Stimulated activated CD8-positive, alpha-beta memory T cell treated with anti-CD3 and anti-CD28 coated beads, Interleukin-12 subunit alpha, Interleukin-12 subunit beta, amount 100 ng/mL, for 4 hours (primary cell): Measurements from ENCODE around the gene TRPM2.

Source experiments
- DNase-seq: peaks from one replicate; pipeline ENCODE4 v3.0.0-alpha.2; 2020; ENCODE audit warnings: low read depth

Gene TRPM2

GRCh38 chr21:44445145-44445812, 91.9 kb downstream of the TRPM2 start:
- no peak for DNase-seq

- DNase-seq: no peak
Observed at GRCh38 chr21:44448651-44449131, 95.3 kb downstream of the TRPM2 start.

DNA sequence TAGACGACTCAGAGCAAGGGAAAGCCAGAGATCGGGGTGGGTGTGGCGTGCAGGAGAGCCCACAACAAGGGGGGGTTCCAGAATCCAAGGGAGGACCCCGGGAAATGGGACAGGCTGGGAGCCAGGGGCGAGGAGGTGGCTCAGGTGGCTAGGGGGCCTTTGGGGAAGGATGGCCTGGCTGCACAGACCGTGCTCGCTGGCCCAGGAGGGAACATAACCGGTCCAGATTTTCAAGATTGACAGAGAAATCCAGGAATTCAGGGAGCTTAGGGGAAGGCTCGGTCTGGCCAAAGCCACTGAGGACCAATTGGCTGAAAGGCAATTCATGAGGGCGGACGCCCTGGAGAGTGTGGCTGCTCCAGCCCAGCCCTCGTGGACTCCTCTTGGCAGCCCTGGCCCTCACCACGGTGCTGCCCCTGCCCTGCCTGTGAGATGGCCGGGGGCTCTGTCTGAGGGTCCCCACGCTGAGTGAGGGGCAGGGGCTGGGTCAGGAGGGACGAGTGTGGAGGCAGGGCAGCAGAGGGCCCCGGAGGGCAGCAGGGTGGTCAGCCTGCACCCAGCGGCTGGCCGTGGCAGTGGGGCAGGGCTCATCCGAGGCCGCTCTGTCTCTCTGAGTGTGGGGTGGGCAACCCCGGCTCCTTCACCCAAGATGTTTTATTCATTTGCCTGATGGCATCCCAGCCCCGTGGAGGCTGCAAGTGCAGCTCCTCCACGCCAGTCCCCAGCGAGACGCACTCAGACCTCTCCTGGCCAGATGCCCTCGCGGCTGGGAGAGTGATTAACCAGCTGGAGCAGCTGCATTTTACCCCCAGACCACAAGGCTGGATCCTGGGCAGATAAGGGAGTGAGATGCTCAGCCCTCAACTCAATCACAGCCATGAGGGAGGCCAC, 96.3 kb downstream of the TRPM2 start:
- no peak for DNase-seq

GRCh38 chr21:44450402-44450801, 97.0 kb downstream of the TRPM2 start:
- DNase-seq: no peak

DNA sequence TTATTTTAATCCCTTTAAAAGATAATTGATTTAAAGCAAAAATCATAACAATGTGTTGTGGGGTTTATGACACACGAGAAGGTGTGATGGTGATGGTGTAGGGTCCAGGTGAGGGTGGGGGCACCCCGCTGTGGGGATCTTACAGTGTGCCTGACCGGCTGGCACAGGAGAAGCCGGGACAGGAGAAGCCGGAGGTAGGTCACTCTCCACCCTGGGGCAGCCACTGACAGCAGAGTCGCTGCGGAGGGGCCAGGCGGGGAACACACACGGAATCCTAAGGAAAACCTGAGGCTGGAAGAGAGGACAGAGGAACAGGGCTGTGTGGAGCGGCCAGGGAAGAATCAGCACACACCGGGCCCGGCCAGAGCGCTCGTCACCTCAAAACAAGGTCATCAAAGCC, 97.6 kb downstream of the TRPM2 start:
- no peak for DNase-seq

DNA sequence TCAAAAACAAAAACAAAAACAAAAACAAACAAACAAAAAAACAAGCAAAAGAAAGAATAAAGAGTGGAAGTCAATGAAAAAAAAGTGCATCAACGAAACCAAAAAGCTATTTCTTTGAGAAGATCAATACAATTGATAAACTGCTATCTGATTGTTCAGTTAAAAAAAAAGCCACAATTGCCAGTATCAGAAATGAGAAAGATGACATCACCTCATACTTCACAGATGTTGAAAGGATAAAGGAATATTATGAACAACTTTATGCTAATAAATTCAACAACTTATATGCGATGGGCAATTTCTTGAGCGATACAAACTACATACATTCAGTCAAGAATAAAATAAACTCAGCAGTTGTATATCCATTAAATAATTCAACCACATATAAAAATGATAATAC, 99.7 kb downstream of the TRPM2 start:
- no peak for DNase-seq

DNA sequence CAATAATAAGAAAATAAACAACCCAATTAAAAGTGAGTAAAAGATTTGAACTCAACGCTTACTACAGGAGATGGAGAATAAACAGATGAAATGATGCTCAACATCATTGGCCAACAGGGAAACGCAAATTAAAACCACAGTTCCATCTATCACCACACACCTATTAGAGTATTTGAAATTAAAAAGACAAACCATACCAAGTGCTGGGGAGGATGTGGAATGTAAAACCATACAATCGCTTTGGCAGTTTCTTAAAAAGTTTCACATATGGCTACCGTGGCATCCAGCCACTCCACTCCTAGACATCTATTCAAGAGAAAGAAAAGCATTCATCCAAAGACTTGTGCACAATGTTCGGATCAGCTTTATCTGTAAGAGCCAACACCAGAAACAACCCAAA, 100.6 kb downstream of the TRPM2 start:
- DNase-seq: no peak

DNA sequence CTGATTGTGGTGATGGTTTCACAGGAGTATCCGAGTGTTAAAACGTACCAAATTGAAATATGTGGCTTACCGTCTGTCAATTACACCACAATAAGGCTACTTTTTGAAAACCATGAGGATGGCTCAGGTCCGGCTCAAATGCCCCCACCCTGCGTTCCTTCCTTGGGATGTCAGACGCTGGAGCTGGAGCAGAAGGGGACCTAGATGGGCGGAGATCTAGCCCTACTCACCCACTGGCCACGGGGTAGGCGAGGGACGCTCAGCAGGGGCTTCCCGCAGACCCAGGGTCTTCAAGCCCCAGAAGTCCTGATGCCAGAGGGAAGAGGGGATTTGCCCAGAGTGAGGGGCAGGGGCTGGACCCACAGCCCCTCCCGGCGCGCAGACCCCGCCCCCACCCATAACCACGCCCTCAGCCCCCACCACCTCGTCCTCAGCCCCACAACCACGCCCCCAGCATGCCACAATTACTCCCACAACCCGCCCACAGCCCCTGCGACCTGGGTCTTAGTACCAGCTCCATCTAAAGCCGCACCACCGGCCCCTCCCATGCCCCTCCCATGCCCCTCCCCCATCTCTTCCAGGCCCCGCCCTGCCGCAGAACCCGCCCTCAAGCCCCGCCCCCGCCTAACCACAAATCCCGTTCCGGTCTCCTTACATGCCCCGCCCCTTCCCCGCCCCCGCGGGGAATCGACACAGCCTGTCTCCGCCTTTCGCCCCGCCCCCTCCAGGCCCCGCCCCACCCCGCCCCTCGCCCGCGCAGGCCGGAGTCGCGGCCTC, 101.5 kb downstream of the TRPM2 start, which contains the start of gene LRRC3:
Gene LRRC3, plus strand, starts transcription at position 764 of the 777 bp plus-strand sequence. CDS start 1,135 bp downstream, outside the sequence.
- peak; percentile 52 for DNase-seq

DNA sequence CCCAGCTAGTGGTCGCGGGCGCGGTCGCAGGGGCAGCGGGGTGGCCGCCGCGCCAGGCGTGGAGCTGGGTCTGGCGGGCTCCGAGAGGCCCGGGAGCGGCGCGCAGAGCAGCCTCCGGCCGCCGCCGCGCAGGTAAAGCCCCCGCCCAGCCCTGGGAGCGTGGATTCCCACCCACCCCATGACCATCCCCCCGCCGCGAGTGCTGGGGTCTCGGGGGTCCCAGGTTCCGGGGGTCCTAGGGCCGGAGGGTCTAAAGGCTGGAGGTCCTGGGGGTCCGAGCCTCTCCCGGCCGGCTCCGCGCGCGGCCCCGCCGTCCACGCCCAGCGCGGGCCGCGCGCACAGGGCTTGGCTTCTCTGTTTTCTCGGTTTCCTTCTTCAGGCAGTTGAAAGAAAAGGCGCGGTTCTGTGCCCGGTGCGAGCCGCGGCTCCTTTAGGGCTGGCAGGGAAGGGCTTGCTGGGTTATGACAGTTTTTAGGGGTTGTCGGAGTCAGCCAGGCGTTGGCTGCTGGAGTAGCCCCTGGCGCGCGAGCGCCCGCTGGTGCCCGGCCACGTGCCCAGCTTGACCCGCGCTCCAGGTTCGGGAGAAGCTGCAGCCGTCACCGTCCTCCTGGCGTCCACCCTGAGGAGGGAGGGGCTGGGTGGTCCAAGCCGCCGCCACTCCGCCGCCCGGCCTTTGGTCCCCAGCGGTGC, 102.2 kb downstream of the TRPM2 start:
- peak; percentile 5 for DNase-seq

- no peak for DNase-seq
Observed at GRCh38 chr21:44456214-44456914, 102.9 kb downstream of the TRPM2 start.

DNA sequence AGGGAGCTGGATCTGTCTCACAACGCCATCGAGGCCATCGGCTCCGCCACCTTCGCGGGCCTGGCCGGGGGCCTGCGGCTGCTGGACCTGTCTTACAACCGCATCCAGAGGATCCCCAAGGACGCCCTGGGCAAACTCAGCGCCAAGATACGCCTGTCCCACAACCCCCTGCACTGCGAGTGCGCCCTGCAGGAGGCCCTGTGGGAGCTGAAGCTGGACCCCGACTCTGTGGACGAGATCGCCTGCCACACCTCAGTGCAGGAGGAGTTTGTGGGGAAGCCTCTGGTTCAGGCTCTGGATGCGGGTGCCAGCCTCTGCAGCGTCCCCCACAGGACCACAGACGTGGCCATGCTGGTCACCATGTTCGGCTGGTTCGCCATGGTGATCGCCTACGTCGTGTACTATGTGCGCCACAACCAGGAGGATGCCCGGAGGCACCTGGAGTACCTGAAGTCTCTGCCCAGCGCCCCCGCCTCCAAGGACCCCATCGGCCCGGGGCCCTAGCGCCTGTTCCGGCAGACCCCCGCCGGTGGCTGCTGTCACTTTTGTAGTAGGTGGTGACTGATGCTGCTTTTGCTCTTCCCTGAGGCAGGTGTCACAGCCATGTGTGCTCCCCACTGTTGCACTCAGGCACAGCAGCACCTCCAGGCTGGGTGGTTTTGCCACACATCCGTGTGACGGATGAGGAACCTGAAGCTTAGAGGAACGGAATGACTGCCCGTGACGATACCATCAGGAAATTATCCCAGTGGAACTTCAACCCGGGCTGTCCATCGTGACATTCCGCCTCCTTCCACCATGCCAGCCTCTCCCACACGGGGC, 103.7 kb downstream of the TRPM2 start:
- no peak for DNase-seq

DNA sequence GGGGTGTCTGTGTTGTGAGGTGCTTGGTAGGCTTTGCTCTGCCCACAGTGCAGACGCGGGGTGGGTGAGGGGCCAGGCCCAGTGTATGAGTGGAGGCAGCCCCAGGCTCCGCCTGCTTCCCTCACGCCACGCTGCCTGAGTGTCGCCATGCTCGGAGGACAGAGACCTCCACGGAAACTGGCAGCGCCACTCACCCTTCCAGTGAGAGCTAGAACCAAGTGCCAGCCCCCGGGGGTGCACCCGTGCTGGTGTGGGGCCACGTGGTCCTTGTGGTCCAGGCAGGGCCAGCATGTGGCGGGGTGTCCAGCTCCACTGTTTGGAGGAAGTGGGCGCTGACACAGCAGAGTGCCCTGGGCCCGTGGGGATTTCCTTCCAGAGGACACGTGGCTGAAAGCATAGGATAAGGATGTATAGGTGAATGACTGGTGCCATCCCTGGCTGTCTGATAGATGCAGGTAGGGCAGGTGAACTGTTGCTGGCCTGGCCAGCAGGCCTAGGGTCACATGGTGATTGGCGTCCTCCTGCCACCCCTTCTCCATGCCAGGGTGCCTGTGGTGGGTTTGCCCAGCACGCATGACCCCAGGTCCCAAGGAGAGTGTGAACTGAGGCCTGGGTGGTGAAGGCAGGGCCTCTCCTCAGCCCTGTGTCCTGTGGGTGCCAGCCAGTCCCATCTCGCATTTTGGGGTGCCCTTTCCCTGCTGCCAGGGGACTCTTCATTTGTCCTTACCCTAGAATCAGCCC, 105.7 kb downstream of the TRPM2 start:
- no peak for DNase-seq

DNA sequence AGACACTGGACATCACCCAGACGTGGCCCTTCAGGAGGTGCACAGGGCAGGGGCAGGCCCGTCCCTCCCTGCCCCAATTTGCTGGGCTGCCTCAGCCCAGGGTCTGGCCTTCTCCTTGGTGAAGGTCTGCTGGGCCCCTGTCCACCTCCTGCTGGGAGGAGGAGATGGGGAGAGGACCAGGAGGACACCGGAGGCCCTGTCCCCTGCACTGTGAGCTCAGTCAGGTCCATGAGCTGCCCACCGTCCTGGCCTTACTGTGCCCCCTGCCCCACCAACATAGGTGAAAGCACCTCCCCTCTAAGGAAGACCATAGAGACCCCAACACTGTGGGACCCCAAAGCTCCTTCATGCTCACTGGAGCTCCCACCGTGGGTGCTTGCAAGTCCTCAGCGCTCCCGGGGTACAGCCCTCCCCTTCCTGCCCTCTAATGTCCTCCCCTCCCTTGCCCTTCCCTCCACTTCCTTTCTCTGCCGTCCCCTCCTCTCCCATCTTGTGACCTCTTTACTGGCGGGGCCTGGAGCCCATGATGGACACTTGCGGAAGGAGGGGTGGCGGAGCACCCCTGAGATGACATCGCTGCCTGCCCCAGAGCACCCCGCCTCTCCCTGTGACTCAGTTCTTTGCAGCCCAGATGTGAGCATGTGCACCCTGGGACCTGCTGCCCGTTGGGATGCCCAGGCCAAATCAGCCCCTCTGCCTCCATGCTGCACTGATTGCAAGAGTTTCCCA, 106.5 kb downstream of the TRPM2 start:
- no peak for DNase-seq

GRCh38 chr21:44460441-44460755, 107.0 kb downstream of the TRPM2 start:
- DNase-seq: no peak

DNA sequence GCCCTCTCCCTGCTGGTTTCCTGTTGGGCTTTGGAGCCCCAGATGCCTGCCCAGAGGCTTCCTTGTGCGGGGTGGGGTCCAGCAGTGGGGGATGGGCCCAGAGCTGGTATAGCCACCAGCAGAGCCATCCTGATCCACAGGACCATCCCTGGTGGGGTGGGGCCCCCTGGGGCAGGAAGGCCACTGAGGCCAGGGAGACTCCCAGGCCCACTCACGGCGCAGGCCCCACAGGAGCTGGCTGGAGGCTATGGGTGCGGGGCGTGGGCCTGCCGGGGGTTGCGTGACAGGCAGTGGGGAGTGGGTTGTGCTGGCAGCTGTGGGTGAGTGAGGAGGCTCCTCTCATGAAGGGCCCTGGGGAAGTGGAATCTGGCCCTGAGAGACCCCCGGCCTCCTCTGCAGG, 107.6 kb downstream of the TRPM2 start:
- DNase-seq: no peak

GRCh38 chr21:44461464-44462001, 108.1 kb downstream of the TRPM2 start:
- no peak for DNase-seq

GRCh38 chr21:44462086-44462833, 108.8 kb downstream of the TRPM2 start:
- DNase-seq: no peak

GRCh38 chr21:44462834-44463200, 109.4 kb downstream of the TRPM2 start:
- DNase-seq: no peak
